Measurements from ENCODE around the gene RTL10. TPM values are rescaled to one million over a fixed set of nuclear protein-coding genes. Genes with fewer than 3 reads are reported as not detected.

Gene RTL10
- total RNA-seq, 1 experiment from 2014 or later, result 25.6 TPM

DNA sequence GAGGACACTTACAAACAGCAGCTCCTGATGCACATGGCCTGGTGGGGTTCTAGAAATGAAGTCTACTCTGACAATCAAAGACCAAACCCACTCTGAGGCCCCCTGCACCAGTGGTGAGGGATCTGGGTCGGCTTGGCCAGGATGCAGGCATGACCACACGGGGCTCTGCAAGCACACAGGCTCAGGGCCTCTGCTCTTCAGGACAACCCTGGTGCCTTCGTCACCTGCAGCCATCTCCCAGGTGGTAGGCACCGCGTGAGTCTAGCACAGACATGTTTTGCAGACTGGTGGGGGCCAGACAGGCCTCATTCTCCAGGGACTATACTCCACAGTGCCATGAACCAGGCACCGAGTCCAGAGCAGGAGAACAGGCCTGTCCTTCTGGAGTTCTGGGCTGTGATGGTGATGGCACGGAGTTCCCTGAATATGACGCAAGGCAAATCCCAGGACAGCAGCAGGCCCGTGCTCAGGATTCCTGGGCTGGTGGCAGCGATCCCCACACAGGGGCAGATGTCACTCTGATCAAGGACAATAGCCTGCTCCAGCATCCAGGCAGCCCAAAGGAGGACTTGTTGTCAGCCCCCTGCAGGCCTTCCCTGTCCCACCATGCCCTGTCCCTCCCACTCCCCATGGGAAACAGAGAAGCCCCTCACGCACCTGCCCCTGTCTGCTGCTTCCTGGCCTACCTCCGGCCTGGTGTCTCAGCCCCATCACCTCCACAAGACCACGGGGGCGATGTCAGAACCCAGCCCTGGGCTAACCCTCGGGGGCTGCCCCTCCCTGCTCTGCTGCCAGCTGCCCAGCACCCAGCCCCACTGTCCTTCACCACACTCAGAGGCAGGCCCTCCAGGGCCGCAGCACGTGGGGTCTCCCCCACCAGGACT lies 36.1 kb downstream of the RTL10 start:
- DNase-seq (ENCODE audit: low spot score), result no peak
- H3K9me3 ChIP-seq (ENCODE audit: low read depth, low read length, poor library complexity, severe bottlenecking), result no peaks in the 10 kb centered on the region
- no peaks in the 10 kb centered on the region for H3K36me3 ChIP-seq (ENCODE audit: insufficient read depth, low read length, poor library complexity, severe bottlenecking)
- no peaks in the 10 kb centered on the region for H3K27me3 ChIP-seq (replicated peaks; ENCODE audit: insufficient read depth, low read depth, low read length, poor library complexity)
- no peaks in the 10 kb centered on the region for H3K4me1 ChIP-seq (ENCODE audit: insufficient read depth, low read length, poor library complexity, severe bottlenecking)
- no peak overlapping the region for H3K27ac ChIP-seq (ENCODE audit: low read depth, low read length, poor library complexity, severe bottlenecking)
- POLR2A ChIA-PET (ENCODE audit: low non-redundant PET), result no interaction called here
- no peak overlapping the region for H3K4me3 ChIP-seq (ENCODE audit: low read depth, low read length, poor library complexity, severe bottlenecking)
- intact Hi-C loops (cut with micrococcal nuclease; ENCODE audit: unreplicated experiment), result no loop called here
- BruUV-seq (replicated peaks), result no TSS peak
- TF ChIP-seq, protein P1, sequence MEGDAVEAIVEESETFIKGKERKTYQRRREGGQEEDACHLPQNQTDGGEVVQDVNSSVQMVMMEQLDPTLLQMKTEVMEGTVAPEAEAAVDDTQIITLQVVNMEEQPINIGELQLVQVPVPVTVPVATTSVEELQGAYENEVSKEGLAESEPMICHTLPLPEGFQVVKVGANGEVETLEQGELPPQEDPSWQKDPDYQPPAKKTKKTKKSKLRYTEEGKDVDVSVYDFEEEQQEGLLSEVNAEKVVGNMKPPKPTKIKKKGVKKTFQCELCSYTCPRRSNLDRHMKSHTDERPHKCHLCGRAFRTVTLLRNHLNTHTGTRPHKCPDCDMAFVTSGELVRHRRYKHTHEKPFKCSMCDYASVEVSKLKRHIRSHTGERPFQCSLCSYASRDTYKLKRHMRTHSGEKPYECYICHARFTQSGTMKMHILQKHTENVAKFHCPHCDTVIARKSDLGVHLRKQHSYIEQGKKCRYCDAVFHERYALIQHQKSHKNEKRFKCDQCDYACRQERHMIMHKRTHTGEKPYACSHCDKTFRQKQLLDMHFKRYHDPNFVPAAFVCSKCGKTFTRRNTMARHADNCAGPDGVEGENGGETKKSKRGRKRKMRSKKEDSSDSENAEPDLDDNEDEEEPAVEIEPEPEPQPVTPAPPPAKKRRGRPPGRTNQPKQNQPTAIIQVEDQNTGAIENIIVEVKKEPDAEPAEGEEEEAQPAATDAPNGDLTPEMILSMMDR (conservative IDR thresholded peaks at IDR 0.05; ENCODE audit: low read depth, low read length), result no peak
- TF ChIP-seq EZH2 (IDR thresholded peaks at IDR 0.05; ENCODE audit: borderline replicate concordance, low read depth, low read length, poor library complexity, severe bottlenecking), result no peak
- CTCF ChIA-PET, result no interaction called here

DNA sequence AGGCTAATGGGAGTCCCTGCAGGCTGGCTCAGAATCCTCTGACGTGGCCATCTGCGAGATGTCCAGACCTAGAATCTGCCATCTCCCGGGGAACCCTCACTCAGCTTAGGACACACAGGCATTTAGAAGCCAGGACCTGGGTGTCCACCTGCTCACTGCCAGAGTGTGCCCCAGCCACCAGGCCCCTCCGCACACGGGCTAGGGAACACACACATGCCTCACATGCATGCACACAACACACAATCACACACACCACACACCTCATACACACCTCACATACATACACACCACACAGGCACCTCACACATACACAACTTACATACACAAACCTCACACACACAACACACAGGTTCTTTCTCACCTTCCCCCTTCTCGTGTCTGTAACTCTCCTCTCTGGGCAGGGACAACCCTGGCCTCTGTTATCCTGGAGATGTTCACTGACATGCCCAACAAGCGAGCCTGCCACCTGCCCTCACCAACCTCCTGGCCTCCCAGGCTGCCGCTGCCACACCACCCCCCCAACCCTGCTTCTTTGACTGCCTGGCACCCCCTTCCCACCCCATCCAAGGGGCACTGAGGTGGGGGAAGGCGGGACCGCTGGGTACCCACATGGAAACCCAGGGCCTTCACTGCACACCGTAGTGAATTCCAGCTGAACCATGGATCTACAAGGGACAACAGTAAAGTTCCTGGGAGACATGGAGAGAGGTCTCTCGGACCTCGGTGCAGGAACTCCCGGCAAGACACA lies 38.1 kb downstream of the RTL10 start:
- Histone ChIP-seq H3K9me3 (ENCODE audit: low read depth, low read length, poor library complexity, severe bottlenecking) (no peaks in the 10 kb centered on the region), H3K4me3 (ENCODE audit: low read depth, low read length, poor library complexity, severe bottlenecking) (no peak overlapping the region), H3K36me3 (ENCODE audit: insufficient read depth, low read length, poor library complexity, severe bottlenecking) (no peaks in the 10 kb centered on the region), H3K27me3 (replicated peaks; ENCODE audit: insufficient read depth, low read depth, low read length, poor library complexity) (no peaks in the 10 kb centered on the region), H3K4me1 (ENCODE audit: insufficient read depth, low read length, poor library complexity, severe bottlenecking) (peaks cover 8% of the 10 kb centered on the region), H3K27ac (ENCODE audit: low read depth, low read length, poor library complexity, severe bottlenecking) (no peak overlapping the region)
- ChIA-PET POLR2A (ENCODE audit: low non-redundant PET) (no interaction called here), CTCF (no interaction called here)
- intact Hi-C loops (cut with micrococcal nuclease; ENCODE audit: unreplicated experiment), result no loop called here
- no peak for DNase-seq (ENCODE audit: low spot score)
- no TSS peak for BruUV-seq (replicated peaks)
- TF ChIP-seq EZH2 (IDR thresholded peaks at IDR 0.05; ENCODE audit: borderline replicate concordance, low read depth, low read length, poor library complexity, severe bottlenecking), result no peak
- TF ChIP-seq, protein P1 (conservative IDR thresholded peaks at IDR 0.05; ENCODE audit: low read depth, low read length), result no peak

DNA sequence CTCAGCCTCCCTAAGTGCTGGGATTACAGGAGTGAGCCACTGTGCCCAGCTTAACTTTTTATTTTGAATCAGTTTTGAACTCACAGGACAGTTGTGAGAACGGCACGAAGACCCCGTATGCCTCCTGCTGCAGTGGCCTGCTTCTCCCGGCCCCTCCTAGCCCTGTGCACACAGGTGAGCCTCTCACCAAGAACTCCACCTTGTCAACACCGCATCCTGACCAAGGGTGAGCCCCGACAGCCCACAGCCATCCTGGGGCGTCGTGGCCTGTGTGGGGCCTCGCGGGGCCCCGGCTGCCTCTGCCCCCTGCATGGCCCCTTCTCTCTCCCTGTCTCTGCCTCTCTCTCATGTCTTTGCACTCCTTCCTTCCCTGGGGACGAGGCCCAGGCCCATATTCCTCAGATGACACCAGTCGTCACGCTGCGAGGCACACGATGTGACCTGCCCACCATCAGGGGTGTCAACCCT lies 38.8 kb downstream of the RTL10 start:
- H3K27ac ChIP-seq (ENCODE audit: low read depth, low read length, poor library complexity, severe bottlenecking), result no peak overlapping the region
- CTCF ChIA-PET, result no interaction called here
- no peaks in the 10 kb centered on the region for H3K27me3 ChIP-seq (replicated peaks; ENCODE audit: insufficient read depth, low read depth, low read length, poor library complexity)
- TF ChIP-seq, protein P1 (conservative IDR thresholded peaks at IDR 0.05; ENCODE audit: low read depth, low read length), result no peak
- no peak for TF ChIP-seq EZH2 (IDR thresholded peaks at IDR 0.05; ENCODE audit: borderline replicate concordance, low read depth, low read length, poor library complexity, severe bottlenecking)
- POLR2A ChIA-PET (ENCODE audit: low non-redundant PET), result no interaction called here
- intact Hi-C loops (cut with micrococcal nuclease; ENCODE audit: unreplicated experiment), result no loop called here
- no peaks in the 10 kb centered on the region for H3K36me3 ChIP-seq (ENCODE audit: insufficient read depth, low read length, poor library complexity, severe bottlenecking)
- H3K4me3 ChIP-seq (ENCODE audit: low read depth, low read length, poor library complexity, severe bottlenecking), result no peak overlapping the region
- H3K4me1 ChIP-seq (ENCODE audit: insufficient read depth, low read length, poor library complexity, severe bottlenecking), result peaks cover 15% of the 10 kb centered on the region
- no peak for DNase-seq (ENCODE audit: low spot score)
- H3K9me3 ChIP-seq (ENCODE audit: low read depth, low read length, poor library complexity, severe bottlenecking), result no peaks in the 10 kb centered on the region
- BruUV-seq (replicated peaks), result no TSS peak
